Lower lobe of right lung (tissue), 2 donors: Measurements from ENCODE around the gene TNFRSF19. TPM values are rescaled to one million over a fixed set of nuclear protein-coding genes. Genes with fewer than 3 reads are reported as not detected.

Experiments
- ATAC-seq, 2 donors: fragments of 200-7000 bp; cut with Tn5 transposase; one replicate each; pipeline ENCODE4 v1.9.1; 2020 to 2022; ENCODE audit warnings: mild to moderate bottlenecking in 2 of 2, moderate library complexity in 2 of 2
- DNase-seq: peaks from one replicate; pipeline ENCODE4 v3.0.0-alpha.2; 2020
- H3K27ac ChIP-seq: fragments of 200-600 bp; one replicate; pipeline ENCODE4 v1.8.0; 2022
- H3K27me3 ChIP-seq: fragments of 200-600 bp; one replicate; pipeline ENCODE4 v1.8.0; 2022; ENCODE audit warnings: low read depth
- H3K36me3 ChIP-seq: fragments of 200-600 bp; one replicate; pipeline ENCODE4 v1.8.0; 2022; ENCODE audit warnings: mild to moderate bottlenecking
- H3K4me1 ChIP-seq: fragments of 200-600 bp; one replicate; pipeline ENCODE4 v1.8.0; 2022
- H3K4me3 ChIP-seq: fragments of 200-600 bp; one replicate; pipeline ENCODE4 v1.8.0; 2022; ENCODE audit warnings: mild to moderate bottlenecking
- H3K9me3 ChIP-seq: fragments of 200-600 bp; one replicate; pipeline ENCODE4 v1.8.0; 2022
- CTCF ChIP-seq: fragments of 200-600 bp; IDR thresholded peaks from one replicate; pipeline ENCODE4 v1.8.0; 2022; ENCODE audit warnings: antibody characterized with exemption, mild to moderate bottlenecking
- intact Hi-C: fragments of 100-400 bp; cut with DNase I; formaldehyde crosslinking; loops from one replicate; pipeline ENCODE4 v1.11.0; 2022
- total RNA-seq: library from RNA; stranded (reverse); fragmentation: NEBNext Ultra II Directional; extraction: Animal tissue kit (Norgen Biotek cat#: 25700); gene quantifications from one replicate; pipeline ENCODE4 v1.2.1, GENCODE V29; 2021
- donor health status: DM: no; HTN: yes; CAD: no; lungs with severe emphysema.

TNFRSF19 gene
- total RNA-seq, 1 donor from 2014 or later, result 21.1 TPM

GRCh38 chr13:23632741-23633140 lies 62.5 kb downstream of the TNFRSF19 start:
- intact Hi-C loops, result no loop called here
- ATAC-seq, result no peak
- no peak for DNase-seq
- H3K4me1 ChIP-seq, result peaks cover 39% of the 10 kb centered on the region
- H3K36me3 ChIP-seq, result no peaks in the 10 kb centered on the region
- H3K27me3 ChIP-seq, result no peaks in the 10 kb centered on the region
- TF ChIP-seq CTCF, result no peak
- H3K27ac ChIP-seq, result no peak overlapping the region
- no peaks in the 10 kb centered on the region for H3K9me3 ChIP-seq
- H3K4me3 ChIP-seq, result no peak overlapping the region

GRCh38 chr13:23634897-23635296 lies 64.7 kb downstream of the TNFRSF19 start:
- Histone ChIP-seq H3K4me1 (peaks cover 20% of the 10 kb centered on the region), H3K27ac (no peak overlapping the region), H3K36me3 (no peaks in the 10 kb centered on the region), H3K4me3 (no peak overlapping the region), H3K27me3 (no peaks in the 10 kb centered on the region), H3K9me3 (no peaks in the 10 kb centered on the region)
- ATAC-seq (no peak), DNase-seq (no peak)
- no peak for TF ChIP-seq CTCF
- intact Hi-C loops, result no loop called here

GRCh38 chr13:23636360-23636759 lies 66.1 kb downstream of the TNFRSF19 start:
- no peak for TF ChIP-seq CTCF
- Histone ChIP-seq H3K4me3 (no peak overlapping the region), H3K4me1 (peaks cover 12% of the 10 kb centered on the region), H3K27me3 (no peaks in the 10 kb centered on the region), H3K9me3 (no peaks in the 10 kb centered on the region), H3K27ac (no peak overlapping the region), H3K36me3 (no peaks in the 10 kb centered on the region)
- intact Hi-C loops, result no loop called here
- DNase-seq (no peak), ATAC-seq (no peak)

GRCh38 chr13:23637829-23638228 lies 67.6 kb downstream of the TNFRSF19 start:
- no peak for TF ChIP-seq CTCF
- no peak overlapping the region for H3K4me3 ChIP-seq
- intact Hi-C loops, result no loop called here

GRCh38 chr13:23639674-23640073 lies 69.5 kb downstream of the TNFRSF19 start:
- Histone ChIP-seq H3K4me1 (peaks cover 7% of the 10 kb centered on the region), H3K4me3 (no peak overlapping the region)
- no peak for ATAC-seq

More at GRCh38 chr13:23637829-23638228, 67.6 kb downstream of the TNFRSF19 start:
- Histone ChIP-seq H3K27ac (no peak overlapping the region), H3K36me3 (no peaks in the 10 kb centered on the region), H3K4me1 (no peaks in the 10 kb centered on the region), H3K27me3 (no peaks in the 10 kb centered on the region), H3K9me3 (no peaks in the 10 kb centered on the region)
- ATAC-seq (no peak), DNase-seq (no peak)

More at GRCh38 chr13:23639674-23640073, 69.5 kb downstream of the TNFRSF19 start:
- intact Hi-C loops, result no loop called here
- Histone ChIP-seq H3K27ac (no peak overlapping the region), H3K36me3 (no peaks in the 10 kb centered on the region), H3K9me3 (no peaks in the 10 kb centered on the region), H3K27me3 (no peaks in the 10 kb centered on the region)
- DNase-seq, result no peak
- TF ChIP-seq CTCF, result no peak
